Ectodermal cell (in vitro differentiated cells): Measurements from ENCODE around the gene TMEM45A.
"Not testable (repeated sequence)": the region's sequence is repeated elsewhere in the genome, so short reads cannot be mapped to it uniquely, and the experiment has no call there.

Source experiments
- H3K27ac ChIP-seq: 2 replicates; pipeline ENCODE4 v1.7.0; 2013; ENCODE audit warnings: mild to moderate bottlenecking, low read depth, low read length; ENCODE audit not compliant: insufficient read depth, poor library complexity, severe bottlenecking
- H3K27me3 ChIP-seq: 2 replicates; pipeline ENCODE4 v1.7.0; 2013; ENCODE audit warnings: mild to moderate bottlenecking, low read length; ENCODE audit not compliant: insufficient read depth, control insufficient read depth, poor library complexity, severe bottlenecking
- H3K36me3 ChIP-seq: one replicate; pipeline ENCODE4 v1.7.0; 2013; ENCODE audit warnings: low read length; ENCODE audit not compliant: control insufficient read depth, insufficient read depth
- H3K4me1 ChIP-seq: one replicate; pipeline ENCODE4 v1.7.0; 2013; ENCODE audit warnings: low read length; ENCODE audit not compliant: control insufficient read depth, insufficient read depth
- H3K4me3 ChIP-seq: 2 replicates; pipeline ENCODE4 v1.7.0; 2013; ENCODE audit warnings: low read depth, low read length, control low read depth; ENCODE audit not compliant: insufficient read depth
- H3K9me3 ChIP-seq: 2 replicates; pipeline ENCODE4 v1.7.0; 2013; ENCODE audit warnings: mild to moderate bottlenecking, low read length, moderate library complexity; ENCODE audit not compliant: control insufficient read depth
- WGBS, 2 experiments: methylation state at CpG; one replicate each; pipeline ENCODE4 v1.1.7; 2013; ENCODE audit warnings: missing lambda C conversion rate in 2 of 2; 5-methylcytosine and 5-hydroxymethylcytosine counted together

TMEM45A gene

DNA sequence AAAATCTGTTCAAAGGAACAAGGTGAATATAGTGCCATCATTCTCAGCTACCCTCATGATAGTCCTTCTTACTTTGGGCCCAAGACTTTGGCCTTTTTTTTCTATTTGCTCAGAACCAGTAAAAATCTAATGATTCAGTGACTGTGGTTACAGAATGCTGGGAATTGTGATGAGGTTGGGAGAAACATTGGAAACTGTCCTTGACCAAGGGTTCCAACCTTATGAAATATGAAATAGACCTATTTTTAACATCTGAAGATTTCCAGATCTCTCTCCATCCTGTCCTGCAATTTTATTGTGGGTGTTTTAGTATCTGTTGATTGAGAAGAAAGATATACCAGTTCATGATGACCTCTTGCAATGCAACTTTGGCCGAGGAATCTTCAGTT, 34.9 kb downstream of the TMEM45A start:
- Histone ChIP-seq H3K36me3 (no peaks in the 10 kb centered on the region), H3K27me3 (no peaks in the 10 kb centered on the region), H3K9me3 (no peaks in the 10 kb centered on the region), H3K4me3 (no peak overlapping the region), H3K4me1 (no peaks in the 10 kb centered on the region), H3K27ac (no peak overlapping the region)
- WGBS, 2 experiments = 84 to 100% methylated on average over 1 of the region's 1 CpG

- H3K36me3 ChIP-seq = no peaks in the 10 kb centered on the region
- no peaks in the 10 kb centered on the region for H3K9me3 ChIP-seq
- no CpG with 5 or more reads among the region's 3 CpGs for WGBS, 2 experiments
- H3K4me1 ChIP-seq = no peaks in the 10 kb centered on the region
- H3K27me3 ChIP-seq = no peaks in the 10 kb centered on the region
- H3K27ac ChIP-seq = no peak overlapping the region
- no peak overlapping the region for H3K4me3 ChIP-seq
Observed at GRCh38 chr3:100531093-100531492, 38.7 kb downstream of the TMEM45A start.

GRCh38 chr3:100532411-100532810, 40.0 kb downstream of the TMEM45A start:
- H3K27me3 ChIP-seq = no peaks in the 10 kb centered on the region
- H3K27ac ChIP-seq = no peak overlapping the region
- no peaks in the 10 kb centered on the region for H3K4me1 ChIP-seq

GRCh38 chr3:100533176-100533575, 40.8 kb downstream of the TMEM45A start:
- Histone ChIP-seq H3K9me3 (no peaks in the 10 kb centered on the region), H3K36me3 (no peaks in the 10 kb centered on the region), H3K4me3 (no peak overlapping the region), H3K27ac (no peak overlapping the region), H3K27me3 (no peaks in the 10 kb centered on the region), H3K4me1 (no peaks in the 10 kb centered on the region)
- WGBS, 2 experiments = 96% methylated on average over 3 of the region's 3 CpGs

More at GRCh38 chr3:100532411-100532810, 40.0 kb downstream of the TMEM45A start:
- Histone ChIP-seq H3K9me3 (no peaks in the 10 kb centered on the region), H3K4me3 (no peak overlapping the region), H3K36me3 (no peaks in the 10 kb centered on the region)
- WGBS, 2 experiments = 92 to 95% methylated on average over 6 of the region's 6 CpGs

GRCh38 chr3:100535610-100535943, 43.2 kb downstream of the TMEM45A start:
- no peaks in the 10 kb centered on the region for H3K4me1 ChIP-seq

GRCh38 chr3:100536093-100536492, 43.7 kb downstream of the TMEM45A start:
- H3K4me3 ChIP-seq = no peak overlapping the region
- H3K4me1 ChIP-seq = no peaks in the 10 kb centered on the region
- no peaks in the 10 kb centered on the region for H3K9me3 ChIP-seq
- WGBS, 2 experiments = 97 to 100% methylated on average over 2 of the region's 2 CpGs
- H3K36me3 ChIP-seq = no peaks in the 10 kb centered on the region
- H3K27me3 ChIP-seq = no peaks in the 10 kb centered on the region
- no peak overlapping the region for H3K27ac ChIP-seq

More at GRCh38 chr3:100535610-100535943, 43.2 kb downstream of the TMEM45A start:
- 100% methylated on average over 1 of the region's 1 CpG for WGBS, 2 experiments
- H3K27ac ChIP-seq = no peak overlapping the region
- H3K36me3 ChIP-seq = no peaks in the 10 kb centered on the region
- H3K9me3 ChIP-seq = no peaks in the 10 kb centered on the region
- no peak overlapping the region for H3K4me3 ChIP-seq
- H3K27me3 ChIP-seq = no peaks in the 10 kb centered on the region

- Histone ChIP-seq H3K4me3 (no peak overlapping the region), H3K9me3 (no peaks in the 10 kb centered on the region), H3K4me1 (no peaks in the 10 kb centered on the region), H3K27ac (no peak overlapping the region), H3K27me3 (no peaks in the 10 kb centered on the region), H3K36me3 (no peaks in the 10 kb centered on the region)
- 89 to 91% methylated on average over 5 of the region's 5 CpGs for WGBS, 2 experiments
Observed at GRCh38 chr3:100537646-100538338, 45.4 kb downstream of the TMEM45A start.

GRCh38 chr3:100538339-100538706, 45.9 kb downstream of the TMEM45A start:
- no peak overlapping the region for H3K27ac ChIP-seq

DNA sequence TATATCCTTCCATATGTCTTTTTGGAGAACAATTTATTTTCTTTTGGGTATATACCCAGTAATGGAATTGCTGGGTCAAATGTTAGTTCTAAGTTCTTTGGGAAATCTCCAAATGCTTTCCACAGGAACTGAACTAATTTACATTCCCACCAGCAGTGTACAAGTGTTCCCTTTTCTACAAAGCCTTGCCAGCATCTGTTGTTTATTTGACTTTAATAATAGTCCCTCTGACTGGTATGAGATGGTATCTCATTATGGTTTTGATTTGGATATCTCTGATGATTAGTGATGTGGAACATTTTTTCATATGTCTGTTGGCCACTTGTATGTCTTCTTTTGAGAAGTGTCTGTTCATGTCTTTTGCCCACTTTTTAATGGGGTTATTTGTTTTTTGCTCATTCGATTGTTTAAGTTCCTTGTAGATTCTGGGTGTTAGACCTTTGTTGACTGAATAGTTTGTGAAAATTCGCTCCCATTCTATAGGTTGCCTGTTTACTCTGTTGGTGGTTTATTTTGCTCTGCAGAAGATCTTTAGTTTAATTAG, 48.4 kb downstream of the TMEM45A start:
- Histone ChIP-seq H3K9me3 (no peaks in the 10 kb centered on the region), H3K27me3 (no peaks in the 10 kb centered on the region), H3K4me1 (no peaks in the 10 kb centered on the region), H3K27ac (no peak overlapping the region), H3K36me3 (no peaks in the 10 kb centered on the region), H3K4me3 (no peak overlapping the region)
- 87 to 89% methylated on average over 2 of the region's 2 CpGs for WGBS, 2 experiments

More at GRCh38 chr3:100538339-100538706, 45.9 kb downstream of the TMEM45A start:
- Histone ChIP-seq H3K4me1 (no peaks in the 10 kb centered on the region), H3K36me3 (no peaks in the 10 kb centered on the region), H3K27me3 (no peaks in the 10 kb centered on the region), H3K4me3 (no peak overlapping the region), H3K9me3 (no peaks in the 10 kb centered on the region)
- WGBS, 2 experiments = 100% methylated on average over 1 of the region's 1 CpG; no CpG with 5 or more reads in 1 of the 2 experiments

DNA sequence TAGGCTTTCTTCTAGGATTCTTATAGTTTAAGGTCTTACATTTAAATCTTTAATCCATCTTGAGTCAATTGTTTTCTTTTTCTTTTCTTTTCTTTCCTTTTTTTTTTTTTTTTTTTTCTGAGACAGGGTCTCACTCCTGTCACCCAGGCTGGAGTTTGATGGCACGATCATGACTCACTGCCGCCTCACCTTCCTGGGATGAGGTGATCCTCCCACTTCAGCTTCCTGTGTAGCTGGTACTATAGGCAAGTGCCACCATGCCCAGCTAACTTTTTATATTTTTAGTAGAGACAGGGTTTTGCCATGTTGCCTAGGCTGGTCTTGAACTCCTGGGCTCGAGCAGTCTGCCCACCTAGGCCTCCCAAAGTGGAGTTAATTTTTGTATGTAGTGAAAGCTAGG, 49.0 kb downstream of the TMEM45A start:
- not testable (repeated sequence) for H3K36me3 ChIP-seq, H3K4me3 ChIP-seq, H3K9me3 ChIP-seq, H3K27ac ChIP-seq, H3K27me3 ChIP-seq, H3K4me1 ChIP-seq
- WGBS, 2 experiments = 83 to 92% methylated on average over 3 of the region's 3 CpGs
